ENCODE measurements around the gene ARMH1. TPM values are rescaled to one million over a fixed set of nuclear protein-coding genes. Genes with fewer than 3 reads are reported as not detected.

Gene ARMH1
- polyA plus RNA-seq, 1 of the 3 experiments (the other 2 are of a cell fraction), result 6.6 TPM

GRCh38 chr1:44681905-44682882, 7.7 kb downstream of the ARMH1 start (continued):
- no peak for TF ChIP-seq MAX (IDR thresholded peaks at IDR 0.05; ENCODE audit: low read depth)
- no peak for TF ChIP-seq RAD21 (IDR thresholded peaks at IDR 0.05; ENCODE audit: low read length)
- no peak for TF ChIP-seq EZH2phosphoT487 (IDR thresholded peaks at IDR 0.05; ENCODE audit: borderline replicate concordance, low read depth)
- no peak for TF ChIP-seq SIN3A (IDR thresholded peaks at IDR 0.05; ENCODE audit: borderline replicate concordance, low read depth, low read length)
- TF ChIP-seq RXRA (IDR thresholded peaks at IDR 0.05; ENCODE audit: borderline replicate concordance, low read depth), result no peak
- no peak for TF ChIP-seq FOXM1 (IDR thresholded peaks at IDR 0.05; ENCODE audit: low read depth)
- TF ChIP-seq NRF1 (IDR thresholded peaks at IDR 0.05; ENCODE audit: low read depth, low read length), result no peak

- no peak for DNase-seq
- CTCF ChIA-PET, result no interaction called here
- TF ChIP-seq REST (IDR thresholded peaks at IDR 0.05; ENCODE audit: low read depth, low read length), result no peak
- no peak for TF ChIP-seq FOSL2 (IDR thresholded peaks at IDR 0.05; ENCODE audit: borderline replicate concordance, low read depth)
- TF ChIP-seq EP300 (IDR thresholded peaks at IDR 0.05; ENCODE audit: borderline replicate concordance in 1 of 2, low read depth in 1 of 2, low read length in 1 of 2), result no peak
- no peak for TF ChIP-seq TAF1 (IDR thresholded peaks at IDR 0.05; ENCODE audit: borderline replicate concordance, low read depth, low read length)
- TF ChIP-seq SIN3A (IDR thresholded peaks at IDR 0.05; ENCODE audit: borderline replicate concordance, low read depth, low read length), result no peak
- TF ChIP-seq YY1 (IDR thresholded peaks at IDR 0.05; ENCODE audit: low read depth), result no peak
- TF ChIP-seq GATA2 (CRISPR knock-in tag; IDR thresholded peaks at IDR 0.05), result no peak
- TF ChIP-seq POLR2AphosphoS5 (IDR thresholded peaks at IDR 0.05; ENCODE audit: low read depth, low read length), result no peak
- no peak for TF ChIP-seq IRF3 (IDR thresholded peaks at IDR 0.05; ENCODE audit: low read depth, low read length)
- no peak for TF ChIP-seq MXI1 (IDR thresholded peaks at IDR 0.05; ENCODE audit: low read depth, low read length)
- TF ChIP-seq PBX3 (IDR thresholded peaks at IDR 0.05), result no peak
- no peak for TF ChIP-seq USF1 (IDR thresholded peaks at IDR 0.05; ENCODE audit: borderline replicate concordance, low read depth)
- no peak for TF ChIP-seq ZBTB33 (IDR thresholded peaks at IDR 0.05; ENCODE audit: borderline replicate concordance, low read depth)
Measured at GRCh38 chr1:44682883-44683265, 8.4 kb downstream of the ARMH1 start.

More at GRCh38 chr1:44682883-44683265, 8.4 kb downstream of the ARMH1 start:
- 94% methylated on average over 3 of the region's 3 CpGs for WGBS (ENCODE audit: low lambda C conversion rate)
- no peaks in the 10 kb centered on the region for H3K9me2 ChIP-seq
- H4K20me1 ChIP-seq (ENCODE audit: insufficient read depth), result no peaks in the 10 kb centered on the region
- no peak overlapping the region for H3K27ac ChIP-seq (ENCODE audit: low read depth in 2 of 2, low read length in 1 of 2)
- no peak overlapping the region for H3K4me3 ChIP-seq (ENCODE audit: low read depth in 2 of 2, low read length in 1 of 2)
- no peaks in the 10 kb centered on the region for H3K36me3 ChIP-seq (replicated peaks in 1 of 2; ENCODE audit: control insufficient read depth in 1 of 2, insufficient read depth in 2 of 2, low read length in 1 of 2)
- H3K79me2 ChIP-seq (ENCODE audit: insufficient read depth), result no peaks in the 10 kb centered on the region
- no peaks in the 10 kb centered on the region for H3F3A ChIP-seq (replicated peaks; ENCODE audit: insufficient read depth)
- no peak overlapping the region for H3K9ac ChIP-seq
- no peak overlapping the region for H2AFZ ChIP-seq (ENCODE audit: low read depth)
- no peaks in the 10 kb centered on the region for H3K27me3 ChIP-seq (ENCODE audit: insufficient read depth)
- H3K9me3 ChIP-seq, result no peaks in the 10 kb centered on the region
- peaks cover 0 to 2% of the 10 kb centered on the region in 2 experiments; a peak in 1 of 4 replicates for H3K4me1 ChIP-seq (ENCODE audit: control insufficient read depth in 1 of 2, insufficient read depth in 2 of 2, low read depth in 1 of 2, low read length in 1 of 2)
- H3K4me2 ChIP-seq, result no peak overlapping the region
- POLR2A ChIA-PET, result no interaction called here
